ENCODE data around the gene MRNIP. TPM values are rescaled to one million over a fixed set of nuclear protein-coding genes. Genes with fewer than 3 reads are reported as not detected.

The MRNIP gene
- total RNA-seq, 1 experiment from 2014 or later = 39.9 TPM

GRCh38 chr5:179862296-179862695 lies 3.7 kb upstream of the MRNIP start:
- no peaks in the 10 kb centered on the region for H4K20me1 ChIP-seq (ENCODE audit: insufficient read depth)
- no peaks in the 10 kb centered on the region for H3K9me2 ChIP-seq (ENCODE audit: insufficient read depth)
- intact Hi-C loops (cut with micrococcal nuclease; ENCODE audit: unreplicated experiment) = no loop called here
- H3K27me3 ChIP-seq (ENCODE audit: insufficient read depth, low read depth) = no peaks in the 10 kb centered on the region
- no peak overlapping the region for H2AFZ ChIP-seq
- ChIA-PET POLR2A (ENCODE audit: unreplicated experiment) (no interaction called here), CTCF (no interaction called here)
- H3K4me1 ChIP-seq (replicated peaks; ENCODE audit: insufficient read depth) = peaks cover 6% of the 10 kb centered on the region; the same call in 1 of the 2 replicates
- no peak overlapping the region for H3K4me2 ChIP-seq
- no peak overlapping the region for H3K4me3 ChIP-seq
- H3K36me3 ChIP-seq (ENCODE audit: low read depth) = no peaks in the 10 kb centered on the region
- H3K9me3 ChIP-seq (ENCODE audit: insufficient read depth, low read depth) = no peaks in the 10 kb centered on the region
- no peak for DNase-seq
- no TSS peak for BruUV-seq (replicated peaks)
- H3K79me2 ChIP-seq (ENCODE audit: low read depth) = peaks cover 6% of the 10 kb centered on the region; the same call in 1 of the 2 replicates
- no peak overlapping the region for H3K27ac ChIP-seq
- peaks cover 26% of the 10 kb centered on the region for H3F3A ChIP-seq (ENCODE audit: insufficient read depth, low read depth)
- TF ChIP-seq, protein P1, sequence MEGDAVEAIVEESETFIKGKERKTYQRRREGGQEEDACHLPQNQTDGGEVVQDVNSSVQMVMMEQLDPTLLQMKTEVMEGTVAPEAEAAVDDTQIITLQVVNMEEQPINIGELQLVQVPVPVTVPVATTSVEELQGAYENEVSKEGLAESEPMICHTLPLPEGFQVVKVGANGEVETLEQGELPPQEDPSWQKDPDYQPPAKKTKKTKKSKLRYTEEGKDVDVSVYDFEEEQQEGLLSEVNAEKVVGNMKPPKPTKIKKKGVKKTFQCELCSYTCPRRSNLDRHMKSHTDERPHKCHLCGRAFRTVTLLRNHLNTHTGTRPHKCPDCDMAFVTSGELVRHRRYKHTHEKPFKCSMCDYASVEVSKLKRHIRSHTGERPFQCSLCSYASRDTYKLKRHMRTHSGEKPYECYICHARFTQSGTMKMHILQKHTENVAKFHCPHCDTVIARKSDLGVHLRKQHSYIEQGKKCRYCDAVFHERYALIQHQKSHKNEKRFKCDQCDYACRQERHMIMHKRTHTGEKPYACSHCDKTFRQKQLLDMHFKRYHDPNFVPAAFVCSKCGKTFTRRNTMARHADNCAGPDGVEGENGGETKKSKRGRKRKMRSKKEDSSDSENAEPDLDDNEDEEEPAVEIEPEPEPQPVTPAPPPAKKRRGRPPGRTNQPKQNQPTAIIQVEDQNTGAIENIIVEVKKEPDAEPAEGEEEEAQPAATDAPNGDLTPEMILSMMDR (conservative IDR thresholded peaks at IDR 0.05) = no peak
- TF ChIP-seq EZH2 (IDR thresholded peaks at IDR 0.05; ENCODE audit: low read depth) = no peak

GRCh38 chr5:179860301-179860700 lies 1.7 kb upstream of the MRNIP start:
- CTCF ChIA-PET = no interaction called here
- peaks cover 3% of the 10 kb centered on the region; the same call in 1 of the 2 replicates for H4K20me1 ChIP-seq (ENCODE audit: insufficient read depth)
- no peaks in the 10 kb centered on the region for H3K36me3 ChIP-seq (ENCODE audit: low read depth)
- H3K4me3 ChIP-seq = no peak overlapping the region
- H3K4me2 ChIP-seq = 0 out of 2 replicates have a peak overlapping the region, but pooled peaks have one; percentile 96
- H3F3A ChIP-seq (ENCODE audit: insufficient read depth, low read depth) = peaks cover 26% of the 10 kb centered on the region
- POLR2A ChIA-PET (ENCODE audit: unreplicated experiment) = interaction anchor here (0.6 kb wide), 1 partner anchor 16 kb away, joined by 3 read pairs; no protein-coding TSS in a partner anchor
- TF ChIP-seq EZH2 (IDR thresholded peaks at IDR 0.05; ENCODE audit: low read depth) = no peak
- TF ChIP-seq, protein P1 (conservative IDR thresholded peaks at IDR 0.05) = no peak
- no peaks in the 10 kb centered on the region for H3K9me2 ChIP-seq (ENCODE audit: insufficient read depth)
- H3K4me1 ChIP-seq (replicated peaks; ENCODE audit: insufficient read depth) = peaks cover 6% of the 10 kb centered on the region; the same call in 1 of the 2 replicates
- peaks cover 13% of the 10 kb centered on the region; the same call in 1 of the 2 replicates for H3K79me2 ChIP-seq (ENCODE audit: low read depth)
- no TSS peak for BruUV-seq (replicated peaks)
- H3K27ac ChIP-seq = no peak overlapping the region
- intact Hi-C loops (cut with micrococcal nuclease; ENCODE audit: unreplicated experiment) = no loop called here
- no peak for DNase-seq
- H2AFZ ChIP-seq = no peak overlapping the region
- no peaks in the 10 kb centered on the region for H3K9me3 ChIP-seq (ENCODE audit: insufficient read depth, low read depth)
- H3K27me3 ChIP-seq (ENCODE audit: insufficient read depth, low read depth) = no peaks in the 10 kb centered on the region

GRCh38 chr5:179858241-179858585 lies 404 bp downstream of the MRNIP start:
- H2AFZ ChIP-seq = peak overlapping the region; percentile 98
- H3K9me2 ChIP-seq (ENCODE audit: insufficient read depth) = no peaks in the 10 kb centered on the region
- peak overlapping the region; percentile 96 for H3K4me2 ChIP-seq
- H3K36me3 ChIP-seq (ENCODE audit: low read depth) = no peaks in the 10 kb centered on the region
- peak overlapping the region; percentile 83 for H3K4me3 ChIP-seq
- DNase-seq = peak in 1 of 2 experiments; percentile 55
- peaks cover 26% of the 10 kb centered on the region for H3F3A ChIP-seq (ENCODE audit: insufficient read depth, low read depth)
- no peak overlapping the region for H3K27ac ChIP-seq
- H3K9me3 ChIP-seq (ENCODE audit: insufficient read depth, low read depth) = no peaks in the 10 kb centered on the region
- intact Hi-C loops (cut with micrococcal nuclease; ENCODE audit: unreplicated experiment) = loop anchor here (1.0 to 10.0 kb wide), 5 partner anchors 39 to 235 kb away; partner anchors contain the start of genes HNRNPH1 and MAML1
- H3K27me3 ChIP-seq (ENCODE audit: insufficient read depth, low read depth) = no peaks in the 10 kb centered on the region
- ChIA-PET POLR2A (ENCODE audit: unreplicated experiment) (no interaction called here), CTCF (interaction anchor here (1.0 kb wide), 1 partner anchor 95 kb away, joined by 3 read pairs; no protein-coding TSS in a partner anchor)
- peaks cover 6% of the 10 kb centered on the region; the same call in 1 of the 2 replicates for H4K20me1 ChIP-seq (ENCODE audit: insufficient read depth)
- TF ChIP-seq, protein P1 (conservative IDR thresholded peaks at IDR 0.05) = no peak
- no peak for TF ChIP-seq EZH2 (IDR thresholded peaks at IDR 0.05; ENCODE audit: low read depth)
- peaks cover 13% of the 10 kb centered on the region; the same call in 1 of the 2 replicates for H3K79me2 ChIP-seq (ENCODE audit: low read depth)
- BruUV-seq (replicated peaks) = no TSS peak
- peaks cover 6% of the 10 kb centered on the region; the same call in 1 of the 2 replicates for H3K4me1 ChIP-seq (replicated peaks; ENCODE audit: insufficient read depth)
